OCI-LY3 (cell line): Measurements from ENCODE around the gene AKT1S1.
A peak's percentile ranks its signal among the peaks of the same experiment; 100 is the strongest.

Source experiments
- H2AFZ ChIP-seq: fragments of 200-600, 300-600 bp; shearing (Covaris generic); 2 replicates; pipeline ENCODE4 v1.6.0; 2014; ENCODE audit warnings: antibody characterized with exemption, low read depth, low read length
- H3K27ac ChIP-seq: fragments of 200-600, 300-600 bp; sonication (generic); 2 replicates; pipeline ENCODE4 v1.5.1; 2014; ENCODE audit warnings: mild to moderate bottlenecking, low read length, moderate library complexity, mixed read lengths
- H3K27me3 ChIP-seq: fragments of 200-600, 300-600 bp; sonication (generic); 2 replicates; pipeline ENCODE4 v1.6.1; 2014; ENCODE audit warnings: low read depth, low read length, mixed read lengths
- H3K36me3 ChIP-seq: fragments of 200-600, 300-600 bp; sonication (generic); replicated peaks from 2 replicates; pipeline ENCODE3; 2014; ENCODE audit warnings: low read depth, low read length, mixed read lengths
- H3K4me1 ChIP-seq: fragments of 300-600, 200-600 bp; sonication (generic); 2 replicates; pipeline ENCODE4 v1.6.1; 2014; ENCODE audit warnings: low read length, mixed read lengths
- H3K4me2 ChIP-seq: fragments of 200-600, 300-600 bp; sonication (generic); 2 replicates; pipeline ENCODE4 v1.6.1; 2014; ENCODE audit warnings: low read length, mixed read lengths
- H3K4me3 ChIP-seq: fragments of 300-600, 200-600 bp; sonication (generic); 2 replicates; pipeline ENCODE4 v1.5.1; 2014; ENCODE audit warnings: antibody characterized with exemption, mild to moderate bottlenecking, low read length, moderate library complexity
- H3K79me2 ChIP-seq: fragments of 300-600, 200-600 bp; shearing (Covaris generic); 2 replicates; pipeline ENCODE4 v1.6.1; 2014; ENCODE audit warnings: mild to moderate bottlenecking, low read length, mixed read lengths
- H3K9ac ChIP-seq: fragments of 300-600, 200-600 bp; shearing (Covaris generic); 2 replicates; pipeline ENCODE4 v1.6.0; 2014; ENCODE audit warnings: mild to moderate bottlenecking, low read length, moderate library complexity
- H3K9me3 ChIP-seq: fragments of 200-600, 300-600 bp; shearing (Covaris generic); 2 replicates; pipeline ENCODE4 v1.6.1; 2014; ENCODE audit warnings: low read length, mixed read lengths; ENCODE audit not compliant: insufficient read depth
- H4K20me1 ChIP-seq: fragments of 200-600, 300-600 bp; sonication (generic); 2 replicates; pipeline ENCODE4 v1.6.1; 2016; ENCODE audit warnings: low read length, mixed read lengths; ENCODE audit not compliant: insufficient read depth
- EZH2phosphoT487 ChIP-seq: fragments of 200-600 bp; shearing (Covaris generic); IDR thresholded peaks from 2 replicates; pipeline ENCODE4 v1.6.1; 2018; ENCODE audit warnings: antibody characterized with exemption, mixed run types, low read depth
- TF ChIP-seq, protein P1 (sequence below): fragments of 200-600, 300-600 bp; sonication (generic); IDR thresholded peaks from 2 replicates; pipeline ENCODE4 v1.5.1; 2014; ENCODE audit warnings: antibody characterized with exemption, low read length, low read depth

Gene AKT1S1

DNA sequence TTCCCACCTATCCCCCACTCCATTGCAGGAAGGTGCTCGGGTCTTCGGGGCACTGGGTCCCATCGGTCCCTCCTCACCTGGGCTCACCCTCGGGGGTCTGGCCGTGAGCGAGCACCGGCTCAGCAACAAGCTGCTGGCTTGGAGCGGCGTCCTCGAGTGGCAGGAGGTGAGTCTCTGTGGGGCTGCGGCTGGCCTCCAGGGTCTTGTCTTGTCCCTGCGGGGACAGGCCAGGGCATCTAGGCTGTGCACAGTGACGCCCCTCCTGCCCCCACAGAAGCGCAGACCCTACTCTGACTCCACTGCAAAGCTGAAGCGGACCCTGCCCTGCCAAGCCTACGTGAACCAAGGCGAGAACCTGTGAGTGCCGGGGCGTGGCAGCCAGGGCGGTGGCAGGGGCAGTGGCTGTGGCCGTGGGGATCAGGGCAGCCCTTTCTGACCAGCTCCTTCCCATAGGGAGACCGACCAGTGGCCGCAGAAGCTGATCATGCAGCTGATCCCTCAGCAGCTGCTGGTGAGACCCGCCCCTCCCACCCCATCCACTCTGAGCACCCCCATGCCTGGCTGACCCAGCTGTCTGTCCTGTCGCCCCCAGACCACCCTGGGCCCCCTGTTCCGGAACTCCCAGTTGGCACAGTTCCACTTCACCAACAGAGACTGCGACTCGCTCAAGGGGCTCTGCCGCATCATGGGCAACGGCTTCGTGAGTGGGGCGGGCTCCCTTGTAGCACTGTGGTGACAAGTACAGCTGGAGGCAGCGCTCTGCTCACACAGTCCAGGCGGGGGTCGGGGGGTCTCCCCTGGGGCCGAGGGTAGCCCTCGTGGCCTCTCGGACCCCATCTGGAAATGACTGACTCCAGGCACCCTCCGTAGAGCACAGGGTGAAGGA is 22.5 kb downstream of the AKT1S1 start:
- H3K36me3 ChIP-seq, result peaks cover 43% of the 10 kb centered on the region
- TF ChIP-seq, protein P1, sequence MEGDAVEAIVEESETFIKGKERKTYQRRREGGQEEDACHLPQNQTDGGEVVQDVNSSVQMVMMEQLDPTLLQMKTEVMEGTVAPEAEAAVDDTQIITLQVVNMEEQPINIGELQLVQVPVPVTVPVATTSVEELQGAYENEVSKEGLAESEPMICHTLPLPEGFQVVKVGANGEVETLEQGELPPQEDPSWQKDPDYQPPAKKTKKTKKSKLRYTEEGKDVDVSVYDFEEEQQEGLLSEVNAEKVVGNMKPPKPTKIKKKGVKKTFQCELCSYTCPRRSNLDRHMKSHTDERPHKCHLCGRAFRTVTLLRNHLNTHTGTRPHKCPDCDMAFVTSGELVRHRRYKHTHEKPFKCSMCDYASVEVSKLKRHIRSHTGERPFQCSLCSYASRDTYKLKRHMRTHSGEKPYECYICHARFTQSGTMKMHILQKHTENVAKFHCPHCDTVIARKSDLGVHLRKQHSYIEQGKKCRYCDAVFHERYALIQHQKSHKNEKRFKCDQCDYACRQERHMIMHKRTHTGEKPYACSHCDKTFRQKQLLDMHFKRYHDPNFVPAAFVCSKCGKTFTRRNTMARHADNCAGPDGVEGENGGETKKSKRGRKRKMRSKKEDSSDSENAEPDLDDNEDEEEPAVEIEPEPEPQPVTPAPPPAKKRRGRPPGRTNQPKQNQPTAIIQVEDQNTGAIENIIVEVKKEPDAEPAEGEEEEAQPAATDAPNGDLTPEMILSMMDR, result no peak
- TF ChIP-seq EZH2phosphoT487, result no peak

DNA sequence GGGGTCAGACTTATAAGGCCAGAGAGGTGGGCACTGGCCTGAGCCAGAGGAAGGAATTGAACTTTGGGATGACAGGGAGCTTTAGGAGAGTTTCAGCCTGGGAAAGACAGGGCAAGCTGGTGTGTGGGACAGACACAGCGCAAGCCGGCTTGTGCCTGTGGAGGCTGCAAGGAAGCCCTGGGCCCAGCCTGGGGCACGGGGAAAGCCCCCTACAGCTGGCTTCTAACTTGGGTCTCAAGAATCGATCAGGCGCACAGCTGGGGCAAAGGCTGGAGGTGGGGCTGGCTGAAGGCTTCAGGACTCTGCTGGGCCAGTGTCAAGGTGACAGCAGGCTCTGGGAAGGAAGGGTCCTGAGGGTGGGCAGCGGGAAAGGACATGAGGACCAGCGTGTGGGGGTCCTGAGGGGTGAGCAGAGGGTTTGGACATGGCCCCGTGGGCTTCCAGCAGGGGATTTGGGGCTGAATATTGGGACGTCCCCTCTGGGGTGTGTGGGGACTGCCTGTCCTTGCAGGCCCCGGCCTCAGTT is 23.2 kb downstream of the AKT1S1 start:
- no peak overlapping the region for H3K4me3 ChIP-seq

More for the DNA sequence above, 22.5 kb downstream of the AKT1S1 start:
- H3K27me3 ChIP-seq, result no peaks in the 10 kb centered on the region
- H3K4me2 ChIP-seq, result no peak overlapping the region
- H3K4me1 ChIP-seq, result peaks cover 23% of the 10 kb centered on the region
- no peaks in the 10 kb centered on the region for H3K9me3 ChIP-seq
- H3K9ac ChIP-seq, result no peak overlapping the region
- no peak overlapping the region for H2AFZ ChIP-seq
- H4K20me1 ChIP-seq, result peaks cover 43% of the 10 kb centered on the region
- H3K27ac ChIP-seq, result no peak overlapping the region
- peaks cover 29% of the 10 kb centered on the region for H3K79me2 ChIP-seq
- no peak overlapping the region for H3K4me3 ChIP-seq

DNA sequence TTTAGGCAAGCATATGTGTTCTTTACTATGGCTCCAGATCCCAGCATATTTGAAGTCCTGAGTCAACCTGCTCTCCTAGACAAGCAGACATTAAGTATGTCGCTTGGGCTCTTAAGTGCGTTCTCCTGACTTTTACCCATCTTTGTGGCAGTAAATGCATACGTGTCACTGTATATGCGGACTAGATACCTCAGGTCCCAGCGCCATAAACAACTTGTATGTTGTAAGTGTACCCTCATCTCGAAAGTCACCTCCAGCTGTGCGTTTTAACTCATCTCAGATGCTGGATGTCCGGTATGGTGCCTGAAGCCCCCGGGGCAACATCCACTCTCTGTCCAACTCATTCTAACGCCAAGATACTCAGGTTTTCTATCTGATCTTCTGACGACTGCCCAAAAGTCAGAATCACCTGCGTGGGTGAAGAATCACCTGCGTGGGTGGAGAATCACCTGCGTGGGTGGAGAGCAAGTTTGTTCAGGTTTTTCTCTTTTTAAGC is 24.5 kb downstream of the AKT1S1 start:
- no peaks in the 10 kb centered on the region for H3K27me3 ChIP-seq
- peak overlapping the region; percentile 80; the same call in 1 of the 2 replicates for H3K4me3 ChIP-seq
- H3K27ac ChIP-seq, result no peak overlapping the region
- H3K79me2 ChIP-seq, result peaks cover 29% of the 10 kb centered on the region
- peaks cover 43% of the 10 kb centered on the region for H4K20me1 ChIP-seq
- peaks cover 36% of the 10 kb centered on the region for H3K36me3 ChIP-seq
- TF ChIP-seq EZH2phosphoT487, result no peak
- TF ChIP-seq, protein P1, result no peak
- H2AFZ ChIP-seq, result no peak overlapping the region
- no peak overlapping the region for H3K9ac ChIP-seq
- peaks cover 41% of the 10 kb centered on the region for H3K4me1 ChIP-seq
- peak overlapping the region; percentile 87 for H3K4me2 ChIP-seq
- peaks cover 7% of the 10 kb centered on the region for H3K9me3 ChIP-seq

More for the DNA sequence above, 23.2 kb downstream of the AKT1S1 start:
- H3K4me1 ChIP-seq, result peaks cover 31% of the 10 kb centered on the region
- no peaks in the 10 kb centered on the region for H3K27me3 ChIP-seq
- peaks cover 29% of the 10 kb centered on the region for H3K79me2 ChIP-seq
- H3K27ac ChIP-seq, result no peak overlapping the region
- no peak overlapping the region; the same call in 1 of the 2 replicates for H3K4me2 ChIP-seq
- H4K20me1 ChIP-seq, result peaks cover 43% of the 10 kb centered on the region
- TF ChIP-seq, protein P1, result no peak
- TF ChIP-seq EZH2phosphoT487, result no peak
- H3K36me3 ChIP-seq, result peaks cover 45% of the 10 kb centered on the region
- no peak overlapping the region for H2AFZ ChIP-seq
- peaks cover 1% of the 10 kb centered on the region; the same call in 1 of the 2 replicates for H3K9me3 ChIP-seq
- H3K9ac ChIP-seq, result no peak overlapping the region
